Fibroblast of mammary gland (primary cell): ENCODE measurements around the gene ARID1B.

Experiments
- DNase-seq: peaks from one replicate; pipeline ENCODE4 v3.0.0-alpha.2; 2010; ENCODE audit warnings: low read depth
- H3K4me3 ChIP-seq: 2 replicates; pipeline ENCODE4 v1.5.1; 2011; ENCODE audit warnings: low read depth, mild to moderate bottlenecking, low read length, moderate library complexity; ENCODE audit not compliant: control insufficient read depth
- CTCF ChIP-seq: conservative IDR thresholded peaks from 2 replicates; pipeline ENCODE4 v1.5.1; 2011; ENCODE audit warnings: low read depth, low read length, inconsistent platforms; ENCODE audit not compliant: control insufficient read depth, insufficient read depth

Gene ARID1B

GRCh38 chr6:157096105-157096504 is 318.9 kb downstream of the ARID1B start:
- TF ChIP-seq CTCF, result no peak
- no peak for DNase-seq
- no peak overlapping the region for H3K4me3 ChIP-seq

GRCh38 chr6:157096522-157096921 is 319.3 kb downstream of the ARID1B start:
- TF ChIP-seq CTCF, result no peak
- no peak for DNase-seq
- no peak overlapping the region for H3K4me3 ChIP-seq

- TF ChIP-seq CTCF, result no peak
- no peak overlapping the region for H3K4me3 ChIP-seq
- no peak for DNase-seq
Observed at GRCh38 chr6:157097255-157097955, 320.2 kb downstream of the ARID1B start.

GRCh38 chr6:157098999-157099398 is 321.8 kb downstream of the ARID1B start:
- DNase-seq, result no peak
- no peak overlapping the region for H3K4me3 ChIP-seq
- no peak for TF ChIP-seq CTCF

- TF ChIP-seq CTCF, result no peak
- no peak overlapping the region for H3K4me3 ChIP-seq
Observed at GRCh38 chr6:157099912-157100593, 322.9 kb downstream of the ARID1B start.

GRCh38 chr6:157101166-157101565 is 324.0 kb downstream of the ARID1B start:
- TF ChIP-seq CTCF, result no peak
- H3K4me3 ChIP-seq, result no peak overlapping the region
- no peak for DNase-seq

More at GRCh38 chr6:157099912-157100593, 322.9 kb downstream of the ARID1B start:
- no peak for DNase-seq
